Activated CD4-positive, alpha-beta T cell treated with anti-CD3 and anti-CD28 coated beads for 4 hours (primary cell): Measurements from ENCODE around the gene CD99L2.
A peak's percentile ranks its signal among the peaks of the same experiment; 100 is the strongest.

Source experiments
- DNase-seq, 2 donors: peaks; one replicate each; pipeline ENCODE4 v3.0.0-alpha.2; 2020

Gene CD99L2, protein sequence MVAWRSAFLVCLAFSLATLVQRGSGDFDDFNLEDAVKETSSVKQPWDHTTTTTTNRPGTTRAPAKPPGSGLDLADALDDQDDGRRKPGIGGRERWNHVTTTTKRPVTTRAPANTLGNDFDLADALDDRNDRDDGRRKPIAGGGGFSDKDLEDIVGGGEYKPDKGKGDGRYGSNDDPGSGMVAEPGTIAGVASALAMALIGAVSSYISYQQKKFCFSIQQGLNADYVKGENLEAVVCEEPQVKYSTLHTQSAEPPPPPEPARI

DNA sequence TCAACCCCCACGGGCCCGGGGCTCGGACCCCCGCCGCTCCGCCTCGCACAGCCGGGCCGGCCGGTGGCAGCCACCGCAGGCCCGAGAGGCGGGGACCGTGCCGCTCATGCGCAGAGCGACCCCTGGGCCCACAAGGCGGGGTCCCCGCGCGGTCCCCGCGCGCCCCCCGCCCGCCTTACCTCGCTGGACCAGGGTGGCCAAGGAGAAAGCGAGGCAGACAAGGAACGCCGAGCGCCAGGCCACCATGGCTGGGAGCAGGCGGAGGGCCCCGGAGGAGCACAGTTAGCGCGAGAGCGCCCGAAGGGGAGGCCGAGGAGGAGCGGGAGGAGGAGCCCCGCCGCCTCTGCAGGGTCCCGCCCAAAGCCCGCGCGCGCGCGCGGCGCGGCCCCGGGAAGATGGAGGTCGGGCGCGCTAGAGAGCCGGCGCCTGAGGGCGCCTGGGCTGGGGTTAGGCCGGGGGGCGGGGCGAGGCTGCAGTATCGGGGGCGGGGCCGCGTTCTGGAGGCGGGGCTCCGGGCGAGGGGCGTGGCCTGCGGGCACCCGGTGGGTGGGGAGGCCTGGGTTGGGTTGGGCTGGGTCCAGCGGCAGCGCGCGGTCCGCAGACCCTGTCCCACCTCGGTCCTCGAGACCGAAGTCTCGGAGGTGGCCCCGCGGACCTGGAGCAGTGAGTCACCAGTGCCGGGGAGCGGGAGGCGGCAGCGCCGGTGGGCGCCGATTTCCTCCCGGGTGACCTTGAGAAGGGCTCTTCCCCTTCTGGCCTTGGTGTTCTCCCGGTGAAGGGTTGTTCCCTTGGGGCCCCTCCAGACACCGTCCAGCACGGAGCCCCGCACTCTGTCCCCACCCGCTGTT, at the start of gene CD99L2:
CD99L2 (minus strand) TSS at position 326 of the 848 bp plus-strand sequence; CDS start at position 246, 80 bp downstream.
- DNase-seq, result peak; percentile 84 to 85

DNA sequence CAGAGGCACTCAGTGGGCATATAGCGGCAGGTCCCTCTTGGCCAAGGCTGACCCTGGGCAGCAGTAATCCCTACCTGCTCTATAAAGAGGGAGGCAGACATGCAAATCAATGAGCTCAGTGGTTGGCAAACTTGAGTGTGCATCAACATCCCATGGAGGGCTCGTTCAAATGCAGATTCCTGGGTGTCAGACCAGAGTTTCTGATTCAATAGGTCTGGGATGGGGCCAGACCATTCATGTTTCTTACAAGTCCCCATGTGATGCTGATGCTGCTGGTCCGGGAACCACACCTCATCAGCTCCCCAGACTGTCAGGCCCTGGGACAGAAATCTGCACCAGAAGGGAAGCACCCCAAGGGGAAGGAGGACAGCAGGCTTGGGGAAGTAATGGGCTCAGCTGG, 45.8 kb upstream of the CD99L2 start:
- DNase-seq, result no peak

DNA sequence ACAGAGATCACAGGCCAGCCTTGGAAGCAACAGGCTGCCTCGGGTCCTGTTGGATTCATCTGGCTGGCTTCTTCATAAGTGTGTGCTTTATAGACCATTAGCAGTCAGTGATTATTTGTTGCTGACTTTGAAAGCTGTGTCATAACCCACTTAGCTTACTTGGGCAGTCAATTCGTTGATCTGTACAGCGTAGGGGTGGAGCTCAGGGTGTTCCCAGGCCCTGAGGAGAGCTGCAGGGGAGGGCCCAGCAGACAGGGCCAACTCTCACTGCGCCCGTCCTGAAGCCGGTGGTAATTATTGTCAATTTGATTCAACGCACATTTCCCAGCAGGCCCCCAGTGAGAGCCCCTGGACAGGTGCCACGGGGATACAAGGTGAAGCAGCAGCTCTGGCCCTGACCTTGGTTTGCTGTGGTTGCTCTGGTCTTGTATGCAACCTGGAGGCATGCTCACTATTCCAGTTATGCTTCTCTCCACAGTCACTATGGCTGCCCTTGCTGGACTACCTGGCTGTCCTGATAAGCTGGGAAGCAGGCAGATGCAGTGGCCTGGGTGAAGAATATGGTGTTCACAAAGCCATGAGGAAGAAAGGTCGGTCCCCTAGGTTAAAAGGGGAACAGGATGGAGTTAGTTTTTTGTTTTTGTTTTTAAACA, 44.6 kb upstream of the CD99L2 start:
- DNase-seq, result no peak

DNA sequence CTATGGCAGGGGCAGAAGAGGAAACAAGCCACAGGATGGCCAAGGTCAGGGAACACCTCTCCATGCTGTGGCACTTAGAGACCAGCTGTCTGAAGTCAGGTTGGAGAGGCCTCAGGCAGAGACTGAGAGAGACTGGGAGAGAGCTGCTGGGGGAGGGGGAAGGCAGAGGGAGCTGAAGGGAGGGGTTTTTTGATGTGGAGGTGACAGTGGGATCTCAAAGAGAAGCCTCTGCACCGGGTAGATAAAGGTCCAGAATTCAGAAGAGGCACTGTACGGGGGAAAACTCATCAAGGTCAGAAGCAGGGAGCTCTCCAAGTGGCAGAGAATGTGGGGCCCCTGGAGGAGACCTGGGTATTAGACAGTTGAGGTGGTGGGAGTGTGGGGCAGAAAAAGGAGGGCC, 43.1 kb upstream of the CD99L2 start:
- DNase-seq, result no peak

DNA sequence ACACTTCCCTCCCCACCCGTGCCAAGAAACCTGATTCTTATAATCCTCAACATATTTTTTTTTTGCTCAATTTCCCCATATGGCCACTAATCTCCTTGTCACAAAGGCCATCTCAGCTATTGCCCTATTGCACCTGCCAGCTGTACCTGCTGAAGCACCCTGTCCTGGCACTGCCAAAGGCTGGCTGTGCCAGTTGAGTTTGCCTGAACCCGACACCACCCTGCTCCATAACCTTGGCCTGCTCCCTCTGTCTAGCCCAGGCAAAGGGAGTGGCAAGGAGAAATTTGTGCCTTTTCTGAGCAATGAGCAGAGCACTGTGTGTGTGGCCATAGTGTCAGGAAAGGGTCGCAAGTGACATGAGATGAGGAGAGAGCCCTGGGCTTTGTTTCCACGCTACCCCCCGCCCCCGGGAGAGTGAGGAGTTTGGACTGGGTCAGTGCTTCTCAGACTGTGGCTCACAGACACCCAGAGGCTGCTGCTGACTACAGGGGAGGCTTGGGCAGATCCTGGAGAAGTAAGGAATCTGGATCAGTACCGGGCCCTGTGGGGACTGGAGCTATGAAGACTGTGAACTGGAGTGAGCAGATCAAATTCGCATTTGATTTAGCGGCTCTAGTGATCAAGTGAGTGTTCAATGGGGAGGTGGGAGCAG, 42.5 kb upstream of the CD99L2 start:
- no peak for DNase-seq

DNA sequence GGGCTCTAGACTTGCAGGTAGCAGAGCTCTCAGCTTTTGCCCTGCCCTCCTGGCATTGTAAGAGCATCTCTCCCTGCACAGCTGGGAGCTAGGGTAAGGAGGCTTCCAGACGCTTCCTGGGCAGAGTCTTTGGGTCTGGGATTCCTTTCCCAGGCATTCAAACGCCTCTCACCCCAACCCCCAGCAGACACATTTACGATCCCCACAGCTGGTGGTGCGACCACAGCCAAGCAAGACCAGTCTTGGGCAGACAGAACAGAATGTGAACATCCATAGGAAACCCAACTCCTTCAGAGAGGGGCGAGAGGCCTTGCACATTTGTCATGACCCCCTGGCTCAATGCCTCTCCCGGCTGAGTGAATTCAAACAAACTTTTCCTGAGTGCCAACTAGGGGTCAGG, 38.1 kb upstream of the CD99L2 start:
- no peak for DNase-seq

DNA sequence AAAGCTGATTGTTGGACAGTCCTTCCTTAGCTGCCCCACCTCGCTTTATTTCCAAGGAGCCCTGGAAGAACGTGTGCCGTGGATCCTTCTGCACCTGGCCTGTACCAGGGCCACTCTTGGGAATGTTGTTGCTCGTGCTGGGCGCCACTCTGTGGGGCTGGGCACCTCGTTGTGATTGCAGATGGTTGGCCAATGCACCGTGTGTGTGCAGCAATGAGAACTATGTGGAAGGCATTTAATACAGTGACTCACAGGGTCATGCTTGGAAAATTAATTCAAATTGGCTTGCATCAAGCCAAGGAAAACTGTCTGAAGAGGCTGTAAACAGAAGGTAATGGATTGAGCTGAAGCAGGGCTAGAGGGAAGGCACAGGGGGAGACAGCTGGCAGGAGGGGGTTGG, 37.0 kb upstream of the CD99L2 start:
- DNase-seq, result no peak

DNA sequence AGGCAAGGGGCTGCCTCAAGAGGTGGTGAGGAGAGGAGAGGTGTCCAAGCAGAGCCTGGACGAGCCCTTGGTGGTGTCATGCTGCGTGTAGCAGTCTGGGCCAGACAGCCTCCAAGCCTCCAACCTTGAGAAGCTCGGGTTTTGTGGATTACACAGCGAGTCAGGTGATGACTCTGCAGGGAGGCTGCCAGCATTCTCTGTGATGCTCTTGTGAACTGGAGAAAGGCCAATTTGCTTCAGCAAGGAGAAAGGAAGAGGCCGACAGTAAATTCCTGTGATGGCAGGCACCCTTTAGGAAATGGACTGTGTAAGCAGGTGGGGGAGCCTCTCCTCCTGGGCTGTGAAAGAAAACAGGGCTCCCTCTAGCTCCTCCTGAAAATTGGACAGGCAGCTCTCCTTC, 36.0 kb upstream of the CD99L2 start:
- DNase-seq, result no peak

DNA sequence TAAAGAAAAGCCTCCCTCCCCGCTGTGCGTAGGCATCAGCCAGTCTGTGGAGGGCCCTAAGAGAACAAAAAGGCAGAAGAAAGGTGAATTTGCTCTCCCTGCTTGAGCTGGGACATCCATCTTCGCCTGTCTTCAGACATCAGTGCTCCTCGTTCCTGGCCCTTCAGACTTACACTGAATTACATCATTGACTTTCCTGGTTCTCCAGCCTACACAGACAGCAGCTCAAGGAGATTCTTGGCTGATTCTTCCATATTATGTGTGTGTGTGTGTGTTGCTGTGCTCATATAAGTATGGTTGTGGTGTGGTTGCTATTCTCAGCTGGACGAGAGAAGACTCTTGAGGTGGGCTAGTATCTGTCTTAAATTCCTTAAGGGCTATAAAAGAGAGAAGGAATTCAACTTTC, 35.5 kb upstream of the CD99L2 start:
- DNase-seq, result no peak

DNA sequence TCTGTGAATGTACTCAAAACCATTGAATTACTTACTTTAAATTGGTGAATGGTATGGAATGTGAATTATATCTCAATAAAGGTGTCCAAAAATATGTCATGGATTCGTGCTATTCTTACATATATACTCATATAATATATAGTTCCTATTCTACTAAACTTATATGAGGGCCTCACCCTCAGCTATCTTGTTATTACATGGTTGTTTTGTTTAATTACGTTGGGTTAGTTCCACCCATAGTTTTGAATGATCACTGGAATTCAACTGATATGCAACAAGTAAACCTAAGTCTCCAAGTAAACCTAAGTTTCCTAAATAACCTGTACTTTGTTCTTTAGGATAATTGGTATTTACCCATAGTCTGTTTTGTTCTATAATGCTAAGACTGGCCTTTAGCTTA, 30.6 kb upstream of the CD99L2 start:
- DNase-seq, result no peak

DNA sequence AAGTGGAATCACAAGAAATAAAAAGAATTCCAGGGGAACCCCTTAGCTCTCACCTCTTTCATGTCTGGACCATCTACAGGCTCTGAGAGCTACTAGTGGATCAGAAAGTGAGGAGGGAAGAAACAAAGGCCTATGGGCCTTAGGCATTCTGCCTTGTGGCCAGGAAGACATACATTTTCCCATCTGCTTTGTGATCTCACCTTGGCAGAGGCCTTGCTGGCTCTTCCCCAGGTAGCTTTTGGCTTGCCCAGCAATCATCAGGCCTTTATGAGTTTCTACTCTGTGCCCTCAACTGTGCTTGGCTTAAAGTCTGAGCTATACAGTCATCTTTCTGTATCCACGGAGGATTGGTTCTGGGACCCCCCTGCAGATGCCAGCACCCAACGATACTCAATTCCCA, 28.3 kb upstream of the CD99L2 start:
- no peak for DNase-seq

DNA sequence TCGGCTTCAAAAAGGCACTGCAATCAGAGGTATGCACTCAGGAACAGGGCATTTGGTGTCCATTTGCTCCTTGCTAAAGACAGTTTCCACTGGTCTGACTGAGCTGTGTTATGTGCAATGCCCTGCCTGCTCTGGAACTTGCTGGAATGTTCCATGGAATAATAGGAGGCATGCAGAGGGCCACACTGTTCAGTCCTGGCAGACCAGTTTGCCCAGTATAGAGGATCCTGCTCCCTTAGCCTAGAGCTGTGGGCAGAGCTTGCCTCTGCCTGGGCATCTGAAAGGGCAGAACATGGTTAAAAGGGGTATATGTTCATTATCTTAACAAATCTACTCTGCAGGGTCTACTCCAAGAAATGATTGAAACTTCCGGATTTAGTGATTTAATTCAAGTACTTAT, 27.8 kb upstream of the CD99L2 start:
- no peak for DNase-seq

DNA sequence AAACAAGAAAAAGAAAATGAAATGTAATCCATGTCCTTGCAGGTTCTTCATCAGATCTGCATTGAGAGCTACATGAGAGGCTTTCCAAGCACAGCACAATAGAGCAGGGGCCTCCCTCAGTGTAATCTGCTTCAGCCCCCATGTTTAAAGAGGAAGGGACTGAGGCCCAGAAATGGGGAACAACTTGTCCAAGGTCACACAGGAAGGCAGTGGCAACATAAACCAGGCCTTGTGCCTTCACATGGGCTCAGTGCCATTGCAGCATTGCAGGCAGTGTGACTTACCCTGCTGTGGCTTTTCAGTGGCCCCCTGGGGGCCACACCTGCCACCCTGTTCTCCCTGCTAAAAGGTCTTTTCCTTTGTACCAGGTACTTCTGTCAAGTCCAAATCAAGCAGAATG, 20.9 kb upstream of the CD99L2 start:
- no peak for DNase-seq

DNA sequence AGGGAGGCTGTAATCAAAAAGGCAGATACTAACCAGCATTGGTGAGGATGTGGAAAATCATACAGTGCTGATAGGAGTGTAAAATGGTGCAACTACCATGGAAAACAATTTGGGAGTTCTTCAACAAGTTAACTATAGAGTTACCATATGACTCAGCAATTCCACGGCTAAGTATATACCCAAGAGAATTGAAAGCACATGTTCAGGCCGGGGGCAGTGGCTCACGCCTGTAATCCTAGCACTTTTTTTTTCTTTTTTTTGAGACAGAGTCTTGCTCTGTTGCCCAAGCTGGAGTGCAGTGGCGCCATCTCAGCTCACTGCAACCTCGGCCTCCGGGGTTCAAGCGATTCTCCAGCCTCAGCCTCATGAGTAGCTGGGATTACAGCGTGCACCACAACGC, 15.0 kb upstream of the CD99L2 start:
- DNase-seq, result no peak

DNA sequence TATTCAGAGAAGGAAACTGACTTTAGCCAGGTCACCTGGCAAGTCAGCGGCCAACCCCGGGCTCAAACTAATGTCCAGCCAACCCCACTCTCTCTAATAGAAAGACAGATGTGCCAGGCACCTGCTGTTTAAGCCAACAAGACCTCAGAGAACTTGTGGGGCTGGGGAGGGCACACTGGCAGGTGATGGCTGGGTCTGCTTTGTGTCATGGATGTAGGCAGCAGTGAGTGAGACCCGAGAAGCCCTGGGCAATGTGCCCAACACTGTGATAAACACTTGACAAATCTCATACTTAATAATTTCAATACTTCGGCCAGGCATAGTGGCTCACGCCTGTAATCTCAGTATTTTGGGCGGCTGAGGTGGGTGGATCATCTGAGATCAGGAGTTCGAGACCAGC, 9.0 kb upstream of the CD99L2 start:
- DNase-seq, result no peak

DNA sequence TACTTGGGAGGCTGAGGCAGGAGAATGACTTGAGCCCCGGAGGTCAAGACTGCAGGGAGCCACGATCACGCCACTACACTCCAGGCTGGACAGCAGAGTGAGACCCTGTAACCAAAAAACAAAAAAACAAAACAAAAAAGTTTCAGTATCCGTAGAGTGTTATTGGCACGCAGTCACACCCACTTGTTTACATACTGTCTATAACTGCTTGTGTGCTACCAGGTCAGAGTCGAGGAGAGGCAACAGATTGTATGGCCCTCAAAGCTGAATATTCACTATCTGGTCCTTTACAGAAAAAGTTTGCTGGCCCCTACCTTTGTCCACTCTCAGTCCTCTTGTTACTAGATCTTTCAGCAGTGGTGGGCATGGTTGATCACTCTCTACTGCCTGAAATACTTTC, 8.2 kb upstream of the CD99L2 start:
- no peak for DNase-seq

DNA sequence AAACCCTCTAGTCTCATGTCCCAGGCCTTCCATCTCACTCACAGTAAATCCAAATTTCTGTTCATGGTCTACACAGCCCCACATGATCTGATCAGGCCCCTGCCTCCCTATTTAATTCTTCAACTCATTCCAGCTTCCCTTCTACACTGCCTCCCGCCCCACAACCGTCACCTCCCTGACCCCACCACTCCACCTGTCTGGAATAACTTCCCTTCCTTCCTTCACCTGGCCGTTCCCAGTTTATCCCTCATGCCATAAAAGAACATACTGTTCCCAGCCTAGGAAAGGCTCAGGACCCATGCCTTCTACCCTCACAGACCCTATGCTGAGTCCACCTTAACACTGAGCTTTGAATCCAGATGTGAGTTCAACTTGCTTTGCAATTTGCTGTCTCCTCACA, 6.8 kb upstream of the CD99L2 start:
- no peak for DNase-seq

DNA sequence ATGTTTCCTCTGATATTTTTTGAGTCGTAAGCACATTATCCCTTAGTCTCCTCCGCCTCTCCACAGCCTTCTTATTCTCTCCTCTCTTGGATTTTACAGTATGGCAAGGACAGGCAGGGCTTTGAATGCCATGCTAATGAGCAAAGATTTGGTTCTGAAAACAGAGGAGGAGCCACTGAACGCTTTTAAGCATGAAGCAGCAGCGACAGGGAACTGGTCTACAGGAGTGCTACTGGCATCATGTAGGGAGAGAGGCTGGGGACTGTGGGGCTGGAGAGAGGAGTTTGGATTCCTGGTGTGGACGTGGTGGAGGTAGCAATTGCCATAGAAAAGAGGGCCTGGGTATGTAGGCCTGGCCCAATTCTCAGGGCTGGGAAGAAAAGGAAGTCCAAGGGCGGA, 4.6 kb upstream of the CD99L2 start:
- DNase-seq, result no peak

DNA sequence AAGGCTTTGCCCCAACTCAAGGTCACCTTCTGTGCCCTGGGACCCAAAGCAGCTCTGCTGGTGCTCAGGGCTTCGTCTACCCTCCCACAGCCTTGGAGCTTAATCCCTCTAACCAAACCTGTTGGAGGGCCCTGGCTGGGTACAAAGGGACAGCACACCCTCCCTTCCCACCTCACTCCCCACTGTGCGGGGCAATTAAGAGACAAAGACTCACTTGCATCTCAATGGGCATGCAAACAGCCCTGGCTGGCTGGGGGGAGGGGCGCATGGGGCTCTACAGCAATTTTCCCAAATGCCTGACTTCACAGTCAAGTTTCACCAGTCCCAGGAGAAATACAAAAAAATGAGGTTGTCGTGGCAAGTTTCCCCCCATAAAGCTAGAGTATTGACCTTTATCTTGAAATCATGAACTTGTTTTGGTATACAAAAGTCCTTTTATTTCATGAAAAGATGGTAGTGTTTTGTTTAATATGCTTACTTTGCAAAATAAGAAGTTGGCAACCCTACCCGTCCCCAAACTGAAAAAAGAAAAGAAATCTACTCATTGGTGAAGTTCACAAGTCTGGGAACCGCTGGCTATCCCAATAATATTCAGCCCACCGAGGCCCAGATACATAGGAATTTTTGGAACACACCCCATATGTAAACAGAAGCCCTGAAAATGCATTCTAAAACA, 4.1 kb upstream of the CD99L2 start:
- DNase-seq, result no peak

DNA sequence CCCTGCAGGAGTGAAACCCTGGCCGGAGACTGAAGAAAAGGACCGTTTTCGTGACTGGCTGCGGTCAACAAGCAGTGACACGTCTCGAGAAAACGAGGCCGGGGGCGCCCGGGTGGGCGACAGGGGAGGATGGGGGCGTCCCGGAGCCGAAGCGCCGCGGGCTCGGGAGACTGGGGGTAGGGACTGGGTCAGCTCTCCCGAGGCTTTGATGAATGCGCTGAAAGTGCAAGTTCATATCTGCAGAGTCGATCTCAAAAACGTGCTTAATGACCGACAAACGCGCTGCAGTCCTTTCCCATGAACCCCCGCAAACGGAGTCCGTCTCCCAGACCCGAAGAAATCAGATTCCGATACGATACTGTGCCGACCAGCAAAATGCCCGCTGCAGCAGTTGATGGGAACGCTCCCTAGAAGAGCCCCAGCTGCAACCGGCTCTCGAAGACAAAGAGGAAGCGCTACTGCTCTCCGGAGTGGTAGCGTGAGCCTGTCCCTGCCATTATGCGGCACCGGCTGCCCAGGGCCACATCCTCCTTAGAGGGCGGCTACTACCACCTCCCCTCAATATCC, 806 bp upstream of the CD99L2 start:
- peak; percentile 4 to 7 for DNase-seq

DNA sequence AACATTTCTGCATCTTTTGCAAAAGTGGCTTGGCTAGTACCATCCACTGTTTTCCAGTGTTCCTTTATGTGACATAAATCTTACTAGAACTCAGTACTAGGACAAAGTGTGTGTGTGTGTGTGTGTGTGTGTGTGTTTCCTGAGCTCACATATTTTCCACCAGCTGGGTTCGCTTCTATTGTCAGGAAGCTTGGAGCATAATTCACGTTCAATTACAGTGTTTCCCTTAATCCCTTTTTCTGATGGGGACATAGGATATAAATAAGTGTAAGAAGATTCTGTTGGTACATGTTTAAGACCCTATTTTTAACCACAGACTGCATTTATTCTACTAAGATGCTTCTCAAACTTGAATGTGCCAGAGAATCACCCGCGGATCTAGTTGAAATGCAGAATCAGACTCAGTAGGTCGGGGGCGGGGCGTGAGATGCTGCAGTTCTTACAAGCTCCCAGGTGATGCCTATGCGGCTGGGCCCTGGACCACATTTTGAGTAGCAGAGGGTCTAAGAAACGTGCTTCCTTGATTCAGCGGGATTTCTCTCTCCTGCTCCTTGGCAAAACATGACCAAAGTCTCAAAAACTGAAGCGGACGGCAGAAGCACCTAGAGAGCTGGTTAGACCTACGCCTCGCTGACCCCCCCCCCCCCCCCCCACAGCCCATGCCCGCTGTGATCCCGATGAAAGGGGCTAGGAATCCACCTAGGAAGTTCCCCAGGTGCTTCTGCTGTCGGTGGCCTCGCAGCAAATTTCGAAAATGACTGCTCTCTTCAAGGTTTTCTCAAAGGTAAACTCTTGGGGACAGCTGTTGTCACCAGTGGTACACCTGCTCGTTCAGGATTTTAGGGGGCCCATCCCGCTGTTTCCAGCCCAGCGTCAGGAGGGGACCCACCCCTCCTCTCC, 797 bp downstream of the CD99L2 start:
- DNase-seq, result peak; percentile 41 to 43
